Caco-2 (cell line): ENCODE results near the gene P3H1. TPM values are rescaled to one million over a fixed set of nuclear protein-coding genes. Genes with fewer than 3 reads are reported as not detected.
"Not testable (repeated sequence)": the region's sequence is repeated elsewhere in the genome, so short reads cannot be mapped to it uniquely, and the experiment has no call there.

ENCODE experiments used
- Bru-seq: library from RNA; stranded (reverse); fragments of 400-500 nt; gene quantifications from one replicate; lab custom pipeline; 2021; lab: Mats Ljungman, UMichigan
- BruChase-seq, 2 experiments: library from RNA; stranded (reverse); fragments of 400-500 nt; gene quantifications; one replicate each; lab custom pipeline; 2021; lab: Mats Ljungman, UMichigan
- BruUV-seq: library from RNA; stranded (reverse); fragments of 400-500 nt; replicated peaks from 2 replicates; lab custom pipeline; 2021; lab: Mats Ljungman, UMichigan
- CTCF ChIA-PET: fragments of 300-600 bp; sonication (Branson Sonifier 250); formaldehyde crosslinking; loops from one replicate; lab custom pipeline; 2022; ENCODE audit warnings: antibody characterized with exemption; lab: Charles Lee
- POLR2A ChIA-PET: fragments of 300-600 bp; sonication (Branson Sonifier 250); formaldehyde crosslinking; loops from one replicate; lab custom pipeline; 2022; ENCODE audit warnings: antibody characterized with exemption; lab: Charles Lee
- DNase-seq, 2 experiments: peaks; one replicate each; pipeline versions ENCODE4 v3.0.0 to v3.0.0-alpha.2; 2020 to 2022
- H3K27me3 ChIP-seq: replicated peaks from 2 replicates; pipeline ENCODE4 v1.6.0; 2011; ENCODE audit warnings: low read length; ENCODE audit not compliant: control insufficient read depth, insufficient read depth
- H3K36me3 ChIP-seq: 2 replicates; pipeline ENCODE4 v1.5.1; 2011; ENCODE audit warnings: low read length; ENCODE audit not compliant: control insufficient read depth, insufficient read depth
- H3K4me1 ChIP-seq: fragments of 250-450 bp; sonication (Bioruptor Pico); 2 replicates; pipeline ENCODE4 v1.5.1; 2020; ENCODE audit warnings: mild to moderate bottlenecking
- H3K4me3 ChIP-seq: 2 replicates; pipeline ENCODE4 v1.5.1; 2011; ENCODE audit warnings: low read depth, mild to moderate bottlenecking, control low read depth, low read length
- H3K9me3 ChIP-seq: fragments of 250-450 bp; sonication (Bioruptor Pico); 2 replicates; pipeline ENCODE4 v1.5.1; 2020; ENCODE audit warnings: mild to moderate bottlenecking, moderate library complexity
- H3K27ac Mint-ChIP-seq: one replicate; pipeline ENCODE4 v1.8.0; 2022; ENCODE audit warnings: mixed read lengths; ENCODE audit not compliant: unreplicated experiment
- H3K27me3 Mint-ChIP-seq: one replicate; pipeline ENCODE4 v1.8.0; 2022; ENCODE audit warnings: mixed read lengths; ENCODE audit not compliant: insufficient read depth, unreplicated experiment
- H3K36me3 Mint-ChIP-seq: one replicate; pipeline ENCODE4 v1.8.0; 2022; ENCODE audit warnings: mild to moderate bottlenecking, mixed read lengths; ENCODE audit not compliant: insufficient read depth, unreplicated experiment
- H3K4me1 Mint-ChIP-seq: one replicate; pipeline ENCODE4 v1.8.0; 2022; ENCODE audit warnings: low read depth, mixed read lengths; ENCODE audit not compliant: unreplicated experiment
- H3K4me3 Mint-ChIP-seq: one replicate; pipeline ENCODE4 v1.8.0; 2022; ENCODE audit warnings: mild to moderate bottlenecking, moderate library complexity, mixed read lengths; ENCODE audit not compliant: unreplicated experiment
- H3K9me3 Mint-ChIP-seq: one replicate; pipeline ENCODE4 v1.8.0; 2022; ENCODE audit warnings: mixed read lengths; ENCODE audit not compliant: unreplicated experiment
- intact Hi-C: fragments of 100-400 bp; cut with micrococcal nuclease; formaldehyde crosslinking; loops from one replicate; pipeline ENCODE4 v1.10.0; 2022; ENCODE audit not compliant: unreplicated experiment
- long read RNA-seq: library from polyadenylated mRNA; stranded (forward); transcript quantifications from one replicate; pipeline ENCODE4 v2.0.0, GENCODE V29; 2022
- total RNA-seq: library from RNA; stranded (reverse); gene quantifications from 2 replicates; pipeline ENCODE4 v1.2.3, GENCODE V29; 2022
- TF ChIP-seq, protein P1 (sequence below), 2 experiments: fragments of 200-600 bp in 1 of 2; IDR thresholded peaks; 1 replicate in 1 of 2; 2 replicates in 1 of 2; pipeline versions ENCODE4 v1.5.1 to v1.8.0; 2011 to 2022; ENCODE audit warnings: antibody characterized with exemption in 1 of 2, control low read depth in 1 of 2, inconsistent platforms in 1 of 2, low read depth in 1 of 2, low read length in 1 of 2, mild to moderate bottlenecking in 1 of 2, moderate library complexity in 1 of 2; ENCODE audit not compliant: insufficient read depth in 1 of 2, severe bottlenecking in 1 of 2, unreplicated experiment in 1 of 2

The P3H1 gene, protein sequence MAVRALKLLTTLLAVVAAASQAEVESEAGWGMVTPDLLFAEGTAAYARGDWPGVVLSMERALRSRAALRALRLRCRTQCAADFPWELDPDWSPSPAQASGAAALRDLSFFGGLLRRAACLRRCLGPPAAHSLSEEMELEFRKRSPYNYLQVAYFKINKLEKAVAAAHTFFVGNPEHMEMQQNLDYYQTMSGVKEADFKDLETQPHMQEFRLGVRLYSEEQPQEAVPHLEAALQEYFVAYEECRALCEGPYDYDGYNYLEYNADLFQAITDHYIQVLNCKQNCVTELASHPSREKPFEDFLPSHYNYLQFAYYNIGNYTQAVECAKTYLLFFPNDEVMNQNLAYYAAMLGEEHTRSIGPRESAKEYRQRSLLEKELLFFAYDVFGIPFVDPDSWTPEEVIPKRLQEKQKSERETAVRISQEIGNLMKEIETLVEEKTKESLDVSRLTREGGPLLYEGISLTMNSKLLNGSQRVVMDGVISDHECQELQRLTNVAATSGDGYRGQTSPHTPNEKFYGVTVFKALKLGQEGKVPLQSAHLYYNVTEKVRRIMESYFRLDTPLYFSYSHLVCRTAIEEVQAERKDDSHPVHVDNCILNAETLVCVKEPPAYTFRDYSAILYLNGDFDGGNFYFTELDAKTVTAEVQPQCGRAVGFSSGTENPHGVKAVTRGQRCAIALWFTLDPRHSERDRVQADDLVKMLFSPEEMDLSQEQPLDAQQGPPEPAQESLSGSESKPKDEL
- total RNA-seq (20.5 and 21.2 TPM in 2 replicates), Bru-seq, nascent RNA (percentile 43 among the genes with signal in this experiment), BruChase-seq, experiment 1, labeled RNA remaining after a 2-hour chase (percentile 49 among the genes with signal in this experiment), BruChase-seq, experiment 2, labeled RNA remaining after a 6-hour chase (percentile 53 among the genes with signal in this experiment)
- long read RNA-seq, transcript P3H1-202 (15 exons, 2,585 nt), result major isoform, 33 of 52 reads
- long read RNA-seq, partial matches to known transcripts, result 6 of 52 reads
- long read RNA-seq, other reads (novel, unspliced or antisense), result 7 of 52 reads

DNA sequence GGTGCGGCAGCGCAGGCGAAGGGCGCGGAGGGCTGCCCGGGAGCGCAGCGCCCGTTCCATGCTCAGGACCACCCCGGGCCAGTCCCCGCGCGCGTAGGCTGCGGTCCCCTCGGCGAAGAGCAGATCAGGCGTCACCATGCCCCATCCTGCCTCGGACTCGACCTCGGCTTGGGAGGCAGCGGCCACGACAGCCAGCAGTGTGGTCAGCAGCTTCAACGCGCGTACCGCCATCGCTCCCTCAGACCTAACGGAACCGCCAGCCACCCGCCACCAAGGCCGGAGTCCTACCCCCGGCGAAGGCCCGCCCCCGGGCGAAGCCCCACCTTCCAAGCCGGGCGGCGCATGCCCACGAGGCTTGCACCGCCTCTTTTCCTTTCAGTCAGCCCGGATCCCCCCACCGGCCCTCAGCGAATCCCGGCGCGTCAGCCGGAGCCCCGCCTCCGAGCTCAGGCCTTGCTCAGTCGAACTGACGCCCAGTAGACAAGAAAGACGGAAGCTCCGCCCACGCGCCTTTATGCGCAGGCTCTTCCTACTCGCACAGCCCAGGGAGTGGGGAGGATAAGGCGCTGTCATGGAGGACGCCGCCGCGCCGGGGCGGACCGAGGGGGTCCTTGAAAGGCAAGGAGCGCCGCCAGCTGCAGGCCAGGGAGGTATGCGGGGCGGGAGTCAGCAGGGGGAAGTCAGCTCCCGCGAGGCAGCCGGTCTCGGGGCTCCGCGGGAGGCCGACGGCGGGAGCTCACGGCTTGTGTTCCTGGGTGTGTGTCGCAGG lies at the start of gene P3H1, which contains the start of gene C1orf50:
TSS of gene P3H1 (minus strand) at position 288 of the 769 bp plus-strand sequence. CDS start at position 231, 57 bp downstream.
TSS of gene C1orf50 (plus strand) at position 509 of the 769 bp plus-strand sequence. CDS start at position 572, 63 bp downstream.
- Histone ChIP-seq H3K36me3 (no peaks in the 10 kb centered on the region), H3K4me1 (peaks cover 13% of the 10 kb centered on the region), H3K9me3 (no peaks in the 10 kb centered on the region), H3K27me3 (no peaks in the 10 kb centered on the region), H3K4me3 (peak within 1 kb of the TSS; percentile 90)
- peak; percentile 98 to 99 for DNase-seq
- Mint-ChIP-seq H3K4me3 (no peak within 1 kb of the TSS), H3K4me1 (no peaks in the 10 kb centered on the region), H3K36me3 (peaks cover 13% of the 10 kb centered on the region), H3K27ac (peak within 1 kb of the TSS; percentile 80), H3K27me3 (no peaks in the 10 kb centered on the region), H3K9me3 (no peaks in the 10 kb centered on the region)
- TF ChIP-seq, protein P1, sequence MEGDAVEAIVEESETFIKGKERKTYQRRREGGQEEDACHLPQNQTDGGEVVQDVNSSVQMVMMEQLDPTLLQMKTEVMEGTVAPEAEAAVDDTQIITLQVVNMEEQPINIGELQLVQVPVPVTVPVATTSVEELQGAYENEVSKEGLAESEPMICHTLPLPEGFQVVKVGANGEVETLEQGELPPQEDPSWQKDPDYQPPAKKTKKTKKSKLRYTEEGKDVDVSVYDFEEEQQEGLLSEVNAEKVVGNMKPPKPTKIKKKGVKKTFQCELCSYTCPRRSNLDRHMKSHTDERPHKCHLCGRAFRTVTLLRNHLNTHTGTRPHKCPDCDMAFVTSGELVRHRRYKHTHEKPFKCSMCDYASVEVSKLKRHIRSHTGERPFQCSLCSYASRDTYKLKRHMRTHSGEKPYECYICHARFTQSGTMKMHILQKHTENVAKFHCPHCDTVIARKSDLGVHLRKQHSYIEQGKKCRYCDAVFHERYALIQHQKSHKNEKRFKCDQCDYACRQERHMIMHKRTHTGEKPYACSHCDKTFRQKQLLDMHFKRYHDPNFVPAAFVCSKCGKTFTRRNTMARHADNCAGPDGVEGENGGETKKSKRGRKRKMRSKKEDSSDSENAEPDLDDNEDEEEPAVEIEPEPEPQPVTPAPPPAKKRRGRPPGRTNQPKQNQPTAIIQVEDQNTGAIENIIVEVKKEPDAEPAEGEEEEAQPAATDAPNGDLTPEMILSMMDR (IDR thresholded peaks at IDR 0.05; ENCODE audit: insufficient read depth in 1 of 2, low read depth in 1 of 2, low read length in 1 of 2, severe bottlenecking in 1 of 2, unreplicated experiment in 1 of 2), result no peak
- CTCF ChIA-PET, result interaction anchor here (0.6 to 2.1 kb wide), 7 partner anchors 10 to 307 kb away, joined by 3 to 19 read pairs (median 5); partner anchors contain the start of gene ZNF691
- POLR2A ChIA-PET, result interaction anchor here (0.5 to 1.5 kb wide), 10 partner anchors 10 to 433 kb away, joined by 3 to 14 read pairs (median 6); partner anchors contain the start of genes CCDC30, PPIH, YBX1 and ZNF691
- intact Hi-C loops, result no loop called here
- no TSS peak for BruUV-seq

DNA sequence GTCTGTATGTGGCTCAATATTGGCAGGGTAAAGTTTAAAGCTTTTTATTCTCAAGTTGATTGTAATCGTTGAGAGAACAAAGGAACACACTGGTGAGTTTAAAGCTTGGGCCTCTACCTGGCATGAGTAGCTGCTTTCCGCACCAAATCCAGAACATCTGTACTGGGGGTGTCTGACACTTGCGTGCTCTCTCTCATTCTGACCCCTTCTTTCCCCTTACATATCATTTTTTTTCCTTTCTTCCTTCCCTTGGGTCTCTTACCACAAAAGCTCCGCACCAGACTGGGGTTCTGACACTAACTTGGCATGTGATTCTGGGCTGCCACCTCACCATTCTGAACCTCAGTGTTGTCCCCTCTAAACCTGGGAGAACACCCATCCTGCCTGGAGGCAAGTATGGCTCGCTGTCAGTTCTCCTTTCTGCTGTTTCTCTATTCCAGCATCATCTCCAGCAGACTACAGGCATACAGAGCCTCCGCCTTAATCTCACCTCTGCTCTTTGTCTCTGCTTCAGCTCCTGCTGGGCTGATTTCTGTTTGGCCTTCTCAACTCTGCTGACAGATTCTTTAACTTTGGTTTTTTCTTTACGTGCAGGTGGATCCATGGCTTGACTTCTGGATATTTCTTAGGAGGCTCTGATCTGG lies 49.2 kb upstream of the P3H1 start:
- Histone ChIP-seq H3K9me3 (no peaks in the 10 kb centered on the region), H3K36me3 (no peaks in the 10 kb centered on the region), H3K4me3 (peak overlapping the region; percentile 70), H3K4me1 (peaks cover 6% of the 10 kb centered on the region; the same call in 1 of the 2 replicates), H3K27me3 (no peaks in the 10 kb centered on the region)
- ChIA-PET CTCF (interaction anchor here (1.4 kb wide), 1 partner anchor 30 kb away, joined by 3 read pairs; the partner anchor contains the start of gene ZNF691), POLR2A (interaction anchor here (3.0 kb wide), 1 partner anchor 30 kb away, joined by 13 read pairs; the partner anchor contains the start of gene ZNF691)
- peaks cover 7% of the 10 kb centered on the region for H3K4me1 Mint-ChIP-seq
- H3K27ac Mint-ChIP-seq, result peak overlapping the region; percentile 64
- TF ChIP-seq, protein P1 (IDR thresholded peaks at IDR 0.05; ENCODE audit: insufficient read depth in 1 of 2, low read depth in 1 of 2, low read length in 1 of 2, severe bottlenecking in 1 of 2, unreplicated experiment in 1 of 2), result no peak
- DNase-seq, result no peak
- intact Hi-C loops, result no loop called here
- no peaks in the 10 kb centered on the region for H3K9me3 Mint-ChIP-seq
- TSS peak; percentile 71 for BruUV-seq
- peak overlapping the region; percentile 87 for H3K4me3 Mint-ChIP-seq
- H3K27me3 Mint-ChIP-seq, result no peaks in the 10 kb centered on the region
- peaks cover 5% of the 10 kb centered on the region for H3K36me3 Mint-ChIP-seq

DNA sequence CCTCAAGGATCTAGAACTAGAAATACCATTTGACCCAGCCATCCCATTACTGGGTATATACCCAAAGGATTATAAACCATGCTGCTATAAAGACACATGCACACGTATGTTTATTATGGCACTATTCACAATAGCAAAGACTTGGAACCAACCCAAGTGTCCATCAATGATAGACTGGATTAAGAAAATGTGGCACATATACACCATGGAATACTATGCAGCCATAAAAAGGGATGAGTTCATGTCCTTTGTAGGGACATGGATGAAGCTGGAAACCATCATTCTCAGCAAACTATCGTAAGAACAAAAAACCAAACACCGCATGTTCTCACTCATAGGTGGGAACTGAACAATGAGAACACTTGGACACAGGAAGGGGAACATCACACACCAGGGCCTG lies 48.0 kb upstream of the P3H1 start:
- CTCF ChIA-PET, H3K4me3 Mint-ChIP-seq, H3K27me3 Mint-ChIP-seq, H3K27me3 ChIP-seq, H3K36me3 ChIP-seq, H3K4me3 ChIP-seq, POLR2A ChIA-PET, H3K4me1 ChIP-seq, DNase-seq, H3K4me1 Mint-ChIP-seq, BruUV-seq, intact Hi-C loops, H3K36me3 Mint-ChIP-seq, H3K9me3 ChIP-seq, H3K9me3 Mint-ChIP-seq, H3K27ac Mint-ChIP-seq: not testable (repeated sequence)
